ENCODE data around the gene RTN1.
"Not testable (repeated sequence)": the region's sequence is repeated elsewhere in the genome, so short reads cannot be mapped to it uniquely, and the experiment has no call there.

The RTN1 gene

DNA sequence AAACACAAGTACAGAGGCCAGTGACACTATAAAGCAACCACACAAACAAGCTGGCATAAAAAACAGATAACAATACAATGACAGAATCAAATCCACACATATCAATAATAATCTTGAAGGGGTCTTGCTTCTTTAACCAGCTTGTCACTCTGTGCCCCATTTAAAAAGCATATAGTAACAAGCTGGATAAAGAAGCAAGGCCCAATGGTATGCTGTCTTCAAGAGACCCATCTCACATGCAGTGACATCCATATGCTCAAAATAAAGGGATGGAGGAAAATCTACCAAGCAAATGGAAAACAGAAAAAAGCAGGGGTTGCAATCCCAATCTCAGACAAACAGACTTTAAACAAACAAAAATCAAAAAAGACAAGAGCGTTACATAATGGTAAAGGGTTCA is 223.7 kb downstream of the RTN1 start:
- H3K27ac ChIP-seq (replicated peaks; ENCODE audit: low read length); H3K36me3 ChIP-seq (replicated peaks in 1 of 2; ENCODE audit: control insufficient read depth in 2 of 2, insufficient read depth in 2 of 2, low read length in 2 of 2): not testable (repeated sequence)

DNA sequence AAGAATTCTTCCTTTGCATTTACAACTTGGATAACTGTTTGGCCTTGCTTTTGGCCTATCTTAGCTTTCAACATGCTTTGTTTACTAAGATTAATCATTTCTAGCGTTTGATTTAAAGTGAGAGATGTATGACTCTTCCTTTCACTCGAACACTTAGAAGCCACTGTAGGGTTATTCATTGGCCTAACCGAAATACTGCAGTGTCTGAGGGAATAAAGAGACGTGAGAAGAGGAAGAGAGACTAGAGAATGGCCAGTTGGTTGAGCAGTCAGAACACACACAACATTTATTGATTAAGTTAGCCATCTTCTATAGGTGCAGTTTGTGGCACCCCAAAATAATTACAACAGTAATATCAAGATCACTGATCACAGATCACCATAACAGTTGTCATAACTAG is 231.7 kb downstream of the RTN1 start:
- H3K27me3 ChIP-seq (ENCODE audit: control insufficient read depth in 3 of 3, insufficient read depth in 3 of 3, low read depth in 1 of 3, low read length in 3 of 3): no peaks in the 10 kb centered on the region
- H4K8ac ChIP-seq (ENCODE audit: low read depth, low read length): no peak overlapping the region
- no peaks in the 10 kb centered on the region for H3K4me1 ChIP-seq (ENCODE audit: control insufficient read depth in 2 of 2, insufficient read depth in 1 of 2, low read depth in 1 of 2, low read length in 2 of 2)
- no peak overlapping the region for H2AFZ ChIP-seq (ENCODE audit: low read length)
- no peak overlapping the region for H4K91ac ChIP-seq (ENCODE audit: low read depth, low read length, poor library complexity)
- H3K4me3 ChIP-seq (ENCODE audit: low read length in 2 of 2): no peak overlapping the region
- no peak overlapping the region for H3K23ac ChIP-seq (ENCODE audit: low read depth, low read length, poor library complexity)
- H3K79me1 ChIP-seq (ENCODE audit: low read depth, low read length): no peaks in the 10 kb centered on the region
- H3K4ac ChIP-seq (ENCODE audit: low read length): no peak overlapping the region
- no peak overlapping the region for H3K14ac ChIP-seq (ENCODE audit: low read length)
- H3K9me3 ChIP-seq (replicated peaks in 1 of 2; ENCODE audit: control insufficient read depth in 2 of 2, insufficient read depth in 1 of 2, low read depth in 1 of 2, low read length in 2 of 2): peaks cover 0 to 1% of the 10 kb centered on the region in 2 donors
- H3K4me2 ChIP-seq (ENCODE audit: insufficient read depth, low read length, poor library complexity, severe bottlenecking): no peak overlapping the region
- WGBS, 2 donors (ENCODE audit: extremely low coverage in 2 of 2, insufficient read length in 2 of 2, insufficient replicate concordance in 1 of 2): no CpG with 5 or more reads among the region's 4 CpGs
- no peak overlapping the region for H3K18ac ChIP-seq (ENCODE audit: low read length)
- no peak overlapping the region for H2BK15ac ChIP-seq (ENCODE audit: low read length)
- no peak overlapping the region for H2BK5ac ChIP-seq (ENCODE audit: low read length)
- DNase-seq (ENCODE audit: low spot score): no peak
- H2BK12ac ChIP-seq (ENCODE audit: low read length): no peak overlapping the region
- H3K36me3 ChIP-seq (replicated peaks in 1 of 2; ENCODE audit: control insufficient read depth in 2 of 2, insufficient read depth in 2 of 2, low read length in 2 of 2): no peaks in the 10 kb centered on the region
- no peak overlapping the region for H3K27ac ChIP-seq (replicated peaks; ENCODE audit: low read length)
- H3K9ac ChIP-seq (ENCODE audit: low read depth, low read length, poor library complexity): no peak overlapping the region
- no peak overlapping the region for H2AK5ac ChIP-seq (ENCODE audit: low read depth, low read length)
- H2BK120ac ChIP-seq (ENCODE audit: low read depth, low read length): no peak overlapping the region

More for the DNA sequence above, 223.7 kb downstream of the RTN1 start:
- not testable (repeated sequence) for H2AFZ ChIP-seq (ENCODE audit: low read length); H3K23ac ChIP-seq (ENCODE audit: low read depth, low read length, poor library complexity); H4K91ac ChIP-seq (ENCODE audit: low read depth, low read length, poor library complexity); H2BK12ac ChIP-seq (ENCODE audit: low read length); H3K4ac ChIP-seq (ENCODE audit: low read length); H2BK5ac ChIP-seq (ENCODE audit: low read length); H3K79me1 ChIP-seq (ENCODE audit: low read depth, low read length); DNase-seq (ENCODE audit: low spot score); H3K4me3 ChIP-seq (ENCODE audit: low read length in 2 of 2); H2BK120ac ChIP-seq (ENCODE audit: low read depth, low read length); H3K4me1 ChIP-seq (ENCODE audit: control insufficient read depth in 2 of 2, insufficient read depth in 1 of 2, low read depth in 1 of 2, low read length in 2 of 2); H2BK15ac ChIP-seq (ENCODE audit: low read length); H3K27me3 ChIP-seq (ENCODE audit: control insufficient read depth in 3 of 3, insufficient read depth in 3 of 3, low read depth in 1 of 3, low read length in 3 of 3); H3K18ac ChIP-seq (ENCODE audit: low read length); H4K8ac ChIP-seq (ENCODE audit: low read depth, low read length); H3K4me2 ChIP-seq (ENCODE audit: insufficient read depth, low read length, poor library complexity, severe bottlenecking); H3K14ac ChIP-seq (ENCODE audit: low read length); H3K9ac ChIP-seq (ENCODE audit: low read depth, low read length, poor library complexity); H2AK5ac ChIP-seq (ENCODE audit: low read depth, low read length)
- peaks cover 0 to 10% of the 10 kb centered on the region in 2 donors for H3K9me3 ChIP-seq (replicated peaks in 1 of 2; ENCODE audit: control insufficient read depth in 2 of 2, insufficient read depth in 1 of 2, low read depth in 1 of 2, low read length in 2 of 2)
- no CpG with 5 or more reads among the region's 1 CpG for WGBS, 2 donors (ENCODE audit: extremely low coverage in 2 of 2, insufficient read length in 2 of 2, insufficient replicate concordance in 1 of 2)

DNA sequence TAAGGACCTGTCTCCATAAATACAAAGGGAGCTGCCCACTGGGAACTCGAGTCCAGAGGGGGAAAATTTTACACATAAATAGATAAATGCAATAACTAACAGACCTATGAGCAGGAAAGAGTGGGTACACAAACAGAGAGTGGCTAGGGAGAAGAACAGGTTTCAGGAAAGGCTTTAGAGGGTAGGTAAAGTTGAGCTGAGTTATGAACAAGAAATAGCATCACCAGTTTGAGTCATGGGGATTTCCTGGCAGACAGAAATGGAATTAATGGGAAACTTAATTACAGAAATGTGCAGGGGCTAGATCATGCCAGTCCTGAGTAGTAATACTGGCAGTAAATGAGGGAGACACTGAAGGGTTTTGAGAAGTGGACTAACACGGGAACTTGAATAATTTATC is 236.0 kb downstream of the RTN1 start:
- Histone ChIP-seq H3K9me3 (replicated peaks in 1 of 2; ENCODE audit: control insufficient read depth in 2 of 2, insufficient read depth in 1 of 2, low read depth in 1 of 2, low read length in 2 of 2) (no peaks in the 10 kb centered on the region), H4K91ac (ENCODE audit: low read depth, low read length, poor library complexity) (no peak overlapping the region), H2BK120ac (ENCODE audit: low read depth, low read length) (no peak overlapping the region), H3K23ac (ENCODE audit: low read depth, low read length, poor library complexity) (no peak overlapping the region), H2BK12ac (ENCODE audit: low read length) (no peak overlapping the region), H3K9ac (ENCODE audit: low read depth, low read length, poor library complexity) (no peak overlapping the region), H3K4me3 (ENCODE audit: low read length in 2 of 2) (no peak overlapping the region), H4K8ac (ENCODE audit: low read depth, low read length) (no peak overlapping the region), H3K27ac (replicated peaks; ENCODE audit: low read length) (no peak overlapping the region), H3K27me3 (ENCODE audit: control insufficient read depth in 3 of 3, insufficient read depth in 3 of 3, low read depth in 1 of 3, low read length in 3 of 3) (peaks cover 0 to 27% (median 3%) of the 10 kb centered on the region in 3 experiments), H2AFZ (ENCODE audit: low read length) (no peak overlapping the region), H2AK5ac (ENCODE audit: low read depth, low read length) (no peak overlapping the region), H3K4me1 (ENCODE audit: control insufficient read depth in 2 of 2, insufficient read depth in 1 of 2, low read depth in 1 of 2, low read length in 2 of 2) (no peaks in the 10 kb centered on the region), H3K14ac (ENCODE audit: low read length) (no peak overlapping the region), H2BK5ac (ENCODE audit: low read length) (no peak overlapping the region), H3K18ac (ENCODE audit: low read length) (no peak overlapping the region), H3K4me2 (ENCODE audit: insufficient read depth, low read length, poor library complexity, severe bottlenecking) (no peak overlapping the region), H3K36me3 (replicated peaks in 1 of 2; ENCODE audit: control insufficient read depth in 2 of 2, insufficient read depth in 2 of 2, low read length in 2 of 2) (no peaks in the 10 kb centered on the region), H2BK15ac (ENCODE audit: low read length) (no peak overlapping the region), H3K4ac (ENCODE audit: low read length) (no peak overlapping the region), H3K79me1 (ENCODE audit: low read depth, low read length) (no peaks in the 10 kb centered on the region)
- WGBS, 2 donors (ENCODE audit: extremely low coverage in 2 of 2, insufficient read length in 2 of 2, insufficient replicate concordance in 1 of 2): no CpG with 5 or more reads among the region's 2 CpGs
- DNase-seq (ENCODE audit: low spot score): no peak

DNA sequence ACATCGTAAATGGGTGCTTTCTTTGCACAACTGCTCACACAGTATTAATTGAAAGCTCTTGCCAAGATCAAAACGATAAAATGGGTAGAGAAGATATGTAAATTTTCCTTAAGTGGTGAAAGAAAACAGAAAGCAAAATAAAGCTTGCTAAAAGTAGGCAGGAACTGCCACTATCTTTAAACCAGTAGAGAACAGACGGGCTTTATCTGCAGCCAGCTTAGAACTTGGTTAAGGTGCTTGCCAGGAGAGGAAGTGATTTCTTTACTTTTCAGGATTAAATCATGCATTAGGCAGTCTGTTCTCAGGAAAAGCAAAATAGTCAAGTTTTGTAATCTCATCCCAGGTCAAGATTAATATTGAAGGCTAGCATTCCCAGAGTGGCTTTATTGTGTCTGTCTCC is 237.1 kb downstream of the RTN1 start:
- no peak for DNase-seq (ENCODE audit: low spot score)
- H2BK5ac ChIP-seq (ENCODE audit: low read length): no peak overlapping the region

More for the DNA sequence above, 237.1 kb downstream of the RTN1 start:
- no peak overlapping the region for H2BK120ac ChIP-seq (ENCODE audit: low read depth, low read length)
- no peak overlapping the region for H3K4me2 ChIP-seq (ENCODE audit: insufficient read depth, low read length, poor library complexity, severe bottlenecking)
- no peak overlapping the region for H3K4me3 ChIP-seq (ENCODE audit: low read length in 2 of 2)
- no peak overlapping the region for H2AFZ ChIP-seq (ENCODE audit: low read length)
- H3K9me3 ChIP-seq (replicated peaks in 1 of 2; ENCODE audit: control insufficient read depth in 2 of 2, insufficient read depth in 1 of 2, low read depth in 1 of 2, low read length in 2 of 2): no peaks in the 10 kb centered on the region
- no peak overlapping the region for H2BK12ac ChIP-seq (ENCODE audit: low read length)
- H3K27ac ChIP-seq (replicated peaks; ENCODE audit: low read length): no peak overlapping the region
- no peak overlapping the region for H2AK5ac ChIP-seq (ENCODE audit: low read depth, low read length)
- H3K4ac ChIP-seq (ENCODE audit: low read length): no peak overlapping the region
- H3K4me1 ChIP-seq (ENCODE audit: control insufficient read depth in 2 of 2, insufficient read depth in 1 of 2, low read depth in 1 of 2, low read length in 2 of 2): no peaks in the 10 kb centered on the region
- H4K91ac ChIP-seq (ENCODE audit: low read depth, low read length, poor library complexity): no peak overlapping the region
- H3K18ac ChIP-seq (ENCODE audit: low read length): no peak overlapping the region
- H3K9ac ChIP-seq (ENCODE audit: low read depth, low read length, poor library complexity): no peak overlapping the region
- no peak overlapping the region for H2BK15ac ChIP-seq (ENCODE audit: low read length)
- no peaks in the 10 kb centered on the region for H3K79me1 ChIP-seq (ENCODE audit: low read depth, low read length)
- WGBS, 2 donors (ENCODE audit: extremely low coverage in 2 of 2, insufficient read length in 2 of 2, insufficient replicate concordance in 1 of 2): no CpG with 5 or more reads among the region's 3 CpGs
- no peak overlapping the region for H4K8ac ChIP-seq (ENCODE audit: low read depth, low read length)
- no peak overlapping the region for H3K23ac ChIP-seq (ENCODE audit: low read depth, low read length, poor library complexity)
- H3K36me3 ChIP-seq (replicated peaks in 1 of 2; ENCODE audit: control insufficient read depth in 2 of 2, insufficient read depth in 2 of 2, low read length in 2 of 2): no peaks in the 10 kb centered on the region
- H3K14ac ChIP-seq (ENCODE audit: low read length): no peak overlapping the region
- peaks cover 0 to 38% (median 3%) of the 10 kb centered on the region in 3 experiments for H3K27me3 ChIP-seq (ENCODE audit: control insufficient read depth in 3 of 3, insufficient read depth in 3 of 3, low read depth in 1 of 3, low read length in 3 of 3)
